Measurements from ENCODE around the gene ERFL.
"Not testable (repeated sequence)": the region's sequence is repeated elsewhere in the genome, so short reads cannot be mapped to it uniquely, and the experiment has no call there.

The ERFL gene

GRCh38 chr19:41941410-41942202 lies 13.4 kb upstream of the ERFL start:
- no peak for DNase-seq

- no peak for DNase-seq
Measured at GRCh38 chr19:41940731-41941409, 12.6 kb upstream of the ERFL start.

- peak; percentile 49 for DNase-seq
Measured at GRCh38 chr19:41939861-41940730, 11.8 kb upstream of the ERFL start.

- not testable (repeated sequence) for DNase-seq
Measured at GRCh38 chr19:41939209-41939608, 11.0 kb upstream of the ERFL start.

- DNase-seq, result no peak
Measured at GRCh38 chr19:41937525-41938468, 9.5 kb upstream of the ERFL start.

- no peak for DNase-seq
Measured at GRCh38 chr19:41936961-41937360, 8.7 kb upstream of the ERFL start.

- DNase-seq, result no peak
Measured at GRCh38 chr19:41936416-41936850, 8.2 kb upstream of the ERFL start.

- no peak for DNase-seq
Measured at GRCh38 chr19:41935760-41936415, 7.6 kb upstream of the ERFL start.

GRCh38 chr19:41934849-41935374 lies 6.7 kb upstream of the ERFL start:
- DNase-seq, result peak; percentile 73

GRCh38 chr19:41933693-41934426 lies 5.6 kb upstream of the ERFL start:
- no peak for DNase-seq

GRCh38 chr19:41932720-41933332 lies 4.6 kb upstream of the ERFL start:
- DNase-seq, result no peak

- no peak for DNase-seq
Measured at GRCh38 chr19:41932259-41932719, 4.0 kb upstream of the ERFL start.

GRCh38 chr19:41930926-41931592 lies 2.8 kb upstream of the ERFL start:
- DNase-seq, result no peak

- no peak for DNase-seq
Measured at GRCh38 chr19:41930322-41930722, 2.1 kb upstream of the ERFL start.

- no peak for DNase-seq
Measured at GRCh38 chr19:41929536-41930071, 1.4 kb upstream of the ERFL start.

GRCh38 chr19:41928754-41929535 lies 696 bp upstream of the ERFL start:
- no peak for DNase-seq

GRCh38 chr19:41927497-41928192 lies 604 bp downstream of the ERFL start:
- DNase-seq, result peak; percentile 35

Data from T-helper 9 cell (primary cell).